Testis (tissue), 3 donors: ENCODE results near the gene MYADM. TPM values are rescaled to one million over a fixed set of nuclear protein-coding genes. Genes with fewer than 3 reads are reported as not detected.

Experiments used
- DNase-seq: peaks from one replicate; pipeline ENCODE4 v3.0.0-alpha.2; 2019
- H3K27ac ChIP-seq, 2 donors: fragments of 200-600 bp; sonication (generic); one replicate each; pipeline ENCODE4 v1.5.1; 2019
- H3K27me3 ChIP-seq: fragments of 200-600 bp; sonication (generic); one replicate; pipeline ENCODE4 v1.5.1; 2019
- H3K36me3 ChIP-seq: fragments of 200-600 bp; sonication (generic); one replicate; pipeline ENCODE4 v1.5.1; 2017; ENCODE audit warnings: low read depth; ENCODE audit errors: missing control alignments
- H3K4me1 ChIP-seq: fragments of 200-600 bp; sonication (generic); one replicate; pipeline ENCODE4 v1.5.1; 2019
- H3K4me3 ChIP-seq, 2 donors: fragments of 200-600 bp; sonication (generic); one replicate each; pipeline ENCODE4 v1.5.1; 2017 to 2019
- H3K9me3 ChIP-seq: fragments of 200-600 bp; sonication (generic); one replicate; pipeline ENCODE4 v1.5.1; 2017
- CTCF ChIP-seq, 3 experiments: fragments of 450-650 bp in 2 of 3; fragments of 200-600 bp in 1 of 3; sonication (generic) in 1 of 3; IDR thresholded peaks; one replicate each; pipeline ENCODE4 v1.5.1; 2016 to 2019; ENCODE audit warnings: antibody characterized with exemption in 3 of 3, mild to moderate bottlenecking in 2 of 3, moderate library complexity in 1 of 3
- POLR2A ChIP-seq: fragments of 450-650 bp; IDR thresholded peaks from one replicate; pipeline ENCODE4 v1.6.1; 2017; ENCODE audit warnings: antibody characterized with exemption, mild to moderate bottlenecking, moderate library complexity
- WGBS, 2 donors: methylation state at CpG; one replicate each; pipeline ENCODE4 v1.1.5; 2018; 5-methylcytosine and 5-hydroxymethylcytosine counted together
- intact Hi-C: fragments of 100-400 bp; cut with DNase I; formaldehyde crosslinking; loops from one replicate; pipeline ENCODE4 v1.15.1; 2023; ENCODE audit warnings: low total_unique reads
- polyA plus RNA-seq: library from polyadenylated mRNA; stranded (reverse); fragments of 350-450 nt; fragmentation: Illumina TruSeq; extraction: RNeasy Lipid Tissue Mini Kit (QIAGEN cat#74804); gene quantifications from one replicate; pipeline ENCODE4 v1.2.3, GENCODE V29; 2014; ENCODE audit warnings: low read depth, low replicate concordance; ENCODE audit not compliant: insufficient read depth
- total RNA-seq, 2 donors: library from RNA; depleted of rRNA; stranded (reverse); fragments of >200 nt; gene quantifications; one replicate each; pipeline ENCODE4 v1.2.3, GENCODE V29; 2016

Gene MYADM
- total and polyA plus RNA-seq, 3 donors from 2014 or later, result 48.7 to 128 (median 57.8) TPM

DNA sequence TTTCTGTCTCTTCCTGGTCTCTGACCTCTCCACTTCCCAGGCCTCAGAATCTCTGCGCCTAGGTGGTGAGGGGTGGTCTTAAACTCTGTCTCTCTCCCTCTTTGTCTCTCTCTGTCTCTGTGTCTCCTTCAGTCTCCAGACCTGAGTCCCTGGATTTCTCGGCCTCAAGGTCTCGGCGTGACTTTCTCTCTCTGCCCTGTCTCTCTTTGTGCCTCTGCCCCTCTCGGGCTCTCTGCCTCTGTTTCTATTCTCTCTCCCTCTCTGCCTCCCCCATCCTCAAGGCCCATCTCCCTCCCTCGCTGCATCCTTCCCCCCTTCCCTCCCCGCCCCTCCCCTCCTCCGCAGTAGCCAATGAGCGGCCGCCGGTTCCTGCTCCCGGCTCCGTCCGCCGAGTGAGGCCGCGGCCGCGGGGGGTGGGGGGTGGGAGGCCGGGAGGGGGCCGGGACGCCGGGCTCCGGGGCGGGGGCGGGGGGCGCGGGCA, 41.3 kb downstream of the MYADM start, which contains the start of gene CACNG7:
Gene CACNG7, plus strand, starts transcription at position 344 of the 481 bp plus-strand sequence. CDS start 3,554 bp downstream, outside the sequence.
- H3K4me1 ChIP-seq, result peaks cover 8% of the 10 kb centered on the region
- TF ChIP-seq CTCF (IDR thresholded peaks at IDR 0.05), result no peak
- TF ChIP-seq POLR2A, result no peak
- H3K27me3 ChIP-seq, result no peaks in the 10 kb centered on the region
- DNase-seq, result no peak
- H3K27ac ChIP-seq, result no peak within 1 kb of the TSS
- intact Hi-C loops, result no loop called here
- WGBS, 2 donors, result 1 to 3% methylated on average over 14 to 22 of the region's 28 CpGs
- no peaks in the 10 kb centered on the region for H3K36me3 ChIP-seq
- no peaks in the 10 kb centered on the region for H3K9me3 ChIP-seq
- H3K4me3 ChIP-seq, result peak within 1 kb of the TSS in 1 of 2 donors; percentile 18

DNA sequence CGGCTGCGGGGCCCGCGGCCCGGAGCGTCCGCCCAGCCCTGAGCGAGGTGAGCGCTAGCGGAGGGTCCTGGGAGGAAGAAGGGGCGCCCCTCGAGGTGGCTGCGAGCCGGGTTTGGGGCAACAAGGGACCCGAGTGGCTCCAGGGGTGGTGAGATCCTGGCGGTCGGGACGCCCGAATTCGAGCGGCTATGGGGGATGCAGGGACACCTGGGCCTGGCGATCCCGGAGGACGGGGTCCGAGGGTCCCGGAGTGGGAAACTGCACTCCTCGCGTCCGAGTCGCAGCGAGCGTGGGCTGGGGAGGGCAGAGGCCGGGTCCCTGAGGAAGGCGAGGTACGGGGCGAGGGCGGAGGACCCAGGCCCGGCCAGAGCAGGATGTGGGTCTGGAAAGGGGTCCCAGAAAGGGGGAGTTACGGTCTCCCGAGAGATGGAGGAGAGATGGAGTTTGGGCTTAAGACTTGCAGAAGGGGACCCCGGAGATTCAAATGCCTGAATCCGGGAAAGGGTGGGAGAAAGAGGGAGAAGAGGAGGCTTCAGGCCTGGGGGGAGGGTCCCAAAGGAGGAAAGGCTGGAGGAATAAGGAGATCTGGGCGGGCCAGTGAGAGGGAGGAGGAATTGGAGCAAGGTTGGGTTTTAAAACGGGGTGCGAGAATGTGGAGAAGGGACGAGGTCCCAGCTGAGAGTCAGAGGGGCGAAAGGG, 41.9 kb downstream of the MYADM start:
- Histone ChIP-seq H3K27me3 (no peaks in the 10 kb centered on the region), H3K36me3 (no peaks in the 10 kb centered on the region), H3K9me3 (no peaks in the 10 kb centered on the region), H3K4me1 (peaks cover 8% of the 10 kb centered on the region), H3K27ac (no peak overlapping the region), H3K4me3 (no peak overlapping the region)
- DNase-seq, result no peak
- 1 to 2% methylated on average over 24 to 47 of the region's 47 CpGs for WGBS, 2 donors
- intact Hi-C loops, result no loop called here
- no peak for TF ChIP-seq CTCF (IDR thresholded peaks at IDR 0.05)
- TF ChIP-seq POLR2A, result no peak

DNA sequence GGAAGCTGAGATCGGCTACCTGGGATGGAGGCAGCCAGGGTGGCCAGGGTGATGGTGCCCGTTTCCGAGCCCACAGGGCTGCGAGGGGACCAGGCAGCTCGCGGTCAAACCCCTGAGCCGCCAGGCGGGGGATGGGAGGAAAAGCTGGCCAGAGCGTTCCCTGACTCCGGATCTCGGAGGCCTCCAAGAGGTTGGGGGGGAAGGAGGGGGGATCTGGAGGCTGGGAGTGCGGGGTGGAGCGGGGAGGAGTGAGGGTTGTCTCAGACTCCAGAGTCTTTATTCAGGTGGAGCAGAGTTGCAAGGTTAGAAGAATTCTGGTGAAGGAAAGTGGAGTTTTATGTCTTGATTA, 42.5 kb downstream of the MYADM start:
- intact Hi-C loops, result no loop called here
- DNase-seq, result no peak
- H3K4me3 ChIP-seq, result no peak overlapping the region
- H3K4me1 ChIP-seq, result peaks cover 8% of the 10 kb centered on the region
- TF ChIP-seq POLR2A (no peak), CTCF (IDR thresholded peaks at IDR 0.05) (no peak)
- H3K36me3 ChIP-seq, result no peaks in the 10 kb centered on the region
- WGBS, 2 donors, result 1 to 2% methylated on average over 13 of the region's 13 CpGs
- H3K9me3 ChIP-seq, result no peaks in the 10 kb centered on the region
- H3K27ac ChIP-seq, result no peak overlapping the region
- H3K27me3 ChIP-seq, result no peaks in the 10 kb centered on the region

DNA sequence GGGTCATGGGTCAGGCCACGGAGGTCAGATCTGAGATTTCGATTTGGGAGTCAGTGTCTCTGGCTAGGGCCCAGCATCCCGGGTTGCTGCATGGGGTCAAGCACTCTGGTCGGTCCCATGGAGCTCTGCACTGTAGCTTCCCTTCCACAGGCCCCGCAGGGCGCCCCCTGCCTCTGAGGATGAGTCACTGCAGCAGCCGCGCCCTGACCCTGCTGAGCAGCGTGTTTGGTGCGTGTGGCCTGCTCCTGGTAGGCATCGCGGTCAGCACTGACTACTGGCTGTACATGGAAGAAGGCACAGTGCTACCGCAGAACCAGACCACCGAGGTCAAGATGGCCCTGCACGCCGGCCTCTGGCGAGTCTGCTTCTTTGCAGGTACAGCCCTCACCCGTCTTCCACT, 45.0 kb downstream of the MYADM start:
- intact Hi-C loops, result no loop called here

More for the DNA sequence above, 45.0 kb downstream of the MYADM start:
- Histone ChIP-seq H3K4me1 (peaks cover 8% of the 10 kb centered on the region), H3K4me3 (no peak overlapping the region), H3K36me3 (no peaks in the 10 kb centered on the region), H3K9me3 (no peaks in the 10 kb centered on the region), H3K27me3 (no peaks in the 10 kb centered on the region), H3K27ac (no peak overlapping the region)
- TF ChIP-seq POLR2A (no peak), CTCF (IDR thresholded peaks at IDR 0.05) (peak in 2 of 3 experiments; percentile 7 to 10)
- WGBS, 2 donors, result 76 to 77% methylated on average over 4 to 17 of the region's 18 CpGs
- peak; percentile 32 for DNase-seq
